DOHH2 (cell line): ENCODE data around the gene CCT2.

Experiments
- EZH2phosphoT487 ChIP-seq: fragments of 200-600 bp; sonication (generic); IDR thresholded peaks from 2 replicates; pipeline ENCODE4 v1.6.1; 2017; ENCODE audit warnings: borderline replicate concordance, mild to moderate bottlenecking, antibody characterized with exemption, low read length, moderate library complexity, mixed read lengths
- TF ChIP-seq, protein P1 (sequence below): fragments of 200-600 bp; sonication (generic); IDR thresholded peaks from one replicate; pipeline ENCODE4 v1.5.1; 2014; ENCODE audit warnings: antibody characterized with exemption, mild to moderate bottlenecking, low read depth, low read length; ENCODE audit not compliant: poor library complexity, severe bottlenecking

DNA sequence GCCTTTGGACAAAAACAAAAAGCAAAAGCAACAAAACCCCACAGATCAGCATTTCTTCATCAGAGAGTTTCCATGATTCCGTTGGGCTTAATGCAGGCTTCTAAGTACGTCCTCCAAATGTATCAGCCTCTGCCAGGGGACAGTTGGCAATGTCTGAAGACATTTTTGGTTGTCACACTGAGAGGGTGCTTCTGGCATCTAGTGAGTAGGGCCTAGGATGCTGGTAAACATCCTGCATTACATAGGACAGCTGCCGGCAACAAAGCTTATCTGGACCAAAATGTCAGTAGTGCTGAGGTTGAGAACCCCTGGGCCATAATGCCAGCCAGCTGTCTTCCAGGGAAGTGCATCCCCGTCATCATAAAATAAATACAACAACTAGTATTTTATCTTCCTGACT is 34.8 kb downstream of the CCT2 start:
- TF ChIP-seq, protein P1, sequence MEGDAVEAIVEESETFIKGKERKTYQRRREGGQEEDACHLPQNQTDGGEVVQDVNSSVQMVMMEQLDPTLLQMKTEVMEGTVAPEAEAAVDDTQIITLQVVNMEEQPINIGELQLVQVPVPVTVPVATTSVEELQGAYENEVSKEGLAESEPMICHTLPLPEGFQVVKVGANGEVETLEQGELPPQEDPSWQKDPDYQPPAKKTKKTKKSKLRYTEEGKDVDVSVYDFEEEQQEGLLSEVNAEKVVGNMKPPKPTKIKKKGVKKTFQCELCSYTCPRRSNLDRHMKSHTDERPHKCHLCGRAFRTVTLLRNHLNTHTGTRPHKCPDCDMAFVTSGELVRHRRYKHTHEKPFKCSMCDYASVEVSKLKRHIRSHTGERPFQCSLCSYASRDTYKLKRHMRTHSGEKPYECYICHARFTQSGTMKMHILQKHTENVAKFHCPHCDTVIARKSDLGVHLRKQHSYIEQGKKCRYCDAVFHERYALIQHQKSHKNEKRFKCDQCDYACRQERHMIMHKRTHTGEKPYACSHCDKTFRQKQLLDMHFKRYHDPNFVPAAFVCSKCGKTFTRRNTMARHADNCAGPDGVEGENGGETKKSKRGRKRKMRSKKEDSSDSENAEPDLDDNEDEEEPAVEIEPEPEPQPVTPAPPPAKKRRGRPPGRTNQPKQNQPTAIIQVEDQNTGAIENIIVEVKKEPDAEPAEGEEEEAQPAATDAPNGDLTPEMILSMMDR = no peak
- TF ChIP-seq EZH2phosphoT487 = no peak
